ENCODE measurements around the gene SLC41A2. TPM values are rescaled to one million over a fixed set of nuclear protein-coding genes. Genes with fewer than 3 reads are reported as not detected.

Gene SLC41A2
- total and polyA plus RNA-seq, 9 of the 15 experiments (the other 6 are each of a cell fraction or from before 2014, with no cell fraction given) = 0.01 to 0.89 (median 0.16) TPM; not detected in 1

- TF ChIP-seq, protein P1, sequence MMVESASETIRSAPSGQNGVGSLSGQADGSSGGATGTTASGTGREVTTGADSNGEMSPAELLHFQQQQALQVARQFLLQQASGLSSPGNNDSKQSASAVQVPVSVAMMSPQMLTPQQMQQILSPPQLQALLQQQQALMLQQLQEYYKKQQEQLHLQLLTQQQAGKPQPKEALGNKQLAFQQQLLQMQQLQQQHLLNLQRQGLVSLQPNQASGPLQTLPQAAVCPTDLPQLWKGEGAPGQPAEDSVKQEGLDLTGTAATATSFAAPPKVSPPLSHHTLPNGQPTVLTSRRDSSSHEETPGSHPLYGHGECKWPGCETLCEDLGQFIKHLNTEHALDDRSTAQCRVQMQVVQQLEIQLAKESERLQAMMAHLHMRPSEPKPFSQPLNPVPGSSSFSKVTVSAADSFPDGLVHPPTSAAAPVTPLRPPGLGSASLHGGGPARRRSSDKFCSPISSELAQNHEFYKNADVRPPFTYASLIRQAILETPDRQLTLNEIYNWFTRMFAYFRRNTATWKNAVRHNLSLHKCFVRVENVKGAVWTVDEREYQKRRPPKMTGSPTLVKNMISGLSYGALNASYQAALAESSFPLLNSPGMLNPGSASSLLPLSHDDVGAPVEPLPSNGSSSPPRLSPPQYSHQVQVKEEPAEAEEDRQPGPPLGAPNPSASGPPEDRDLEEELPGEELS (CRISPR knock-in tag; IDR thresholded peaks at IDR 0.05; ENCODE audit: borderline replicate concordance) = no peak
- TF ChIP-seq ZNF232 (CRISPR knock-in tag; IDR thresholded peaks at IDR 0.05) (no peak), MYNN (IDR thresholded peaks at IDR 0.05) (no peak), MYNN (CRISPR knock-in tag; IDR thresholded peaks at IDR 0.05) (no peak), SMARCE1 (IDR thresholded peaks at IDR 0.05) (no peak), GTF2A2 (tag; IDR thresholded peaks at IDR 0.05) (no peak), THRAP3 (IDR thresholded peaks at IDR 0.05; ENCODE audit: borderline replicate concordance) (no peak), RNF2 (IDR thresholded peaks at IDR 0.05) (no peak), FOXA3 (CRISPR knock-in tag; conservative IDR thresholded peaks at IDR 0.05 in 1 of 2, IDR thresholded peaks at IDR 0.05 in 1 of 2) (no peak), HDAC3 (IDR thresholded peaks at IDR 0.05; ENCODE audit: borderline replicate concordance, partially characterized antibody) (no peak), PCBP2 (IDR thresholded peaks at IDR 0.05; ENCODE audit: low read depth, low read length, poor library complexity, severe bottlenecking) (no peak)
Observed at GRCh38 chr12:104925501-104925900, 32.6 kb downstream of the SLC41A2 start (continued).

DNA sequence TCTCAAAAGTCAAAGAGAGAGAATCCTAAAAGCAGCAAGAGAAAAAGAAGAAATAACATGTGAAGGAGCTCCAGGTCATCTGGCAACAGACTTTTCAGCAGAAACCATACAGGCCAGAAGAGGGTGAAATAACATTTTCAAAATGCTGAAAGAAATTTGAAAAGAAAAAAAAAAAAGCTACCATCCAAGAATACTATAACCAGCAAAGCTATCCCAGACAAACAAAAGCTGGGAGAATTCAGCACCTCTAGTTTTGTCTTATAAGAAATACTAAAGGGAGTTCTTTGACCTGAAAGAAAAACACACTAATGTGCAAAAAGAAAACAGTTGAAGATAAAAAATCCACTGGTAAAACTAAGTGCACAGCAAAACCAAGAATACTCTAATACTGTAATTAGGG is 36.8 kb downstream of the SLC41A2 start:
- Histone ChIP-seq H3K9me1 (ENCODE audit: control insufficient read depth, insufficient read depth, low read length) (no peaks in the 10 kb centered on the region), H3K4me3 (no peak overlapping the region), H4K20me1 (replicated peaks; ENCODE audit: control insufficient read depth, insufficient read depth, low read length) (no peaks in the 10 kb centered on the region), H3K79me2 (ENCODE audit: control insufficient read depth, insufficient read depth, low read length) (no peaks in the 10 kb centered on the region), H3K27ac (ENCODE audit: extremely low read depth, low read depth, low read length) (no peak overlapping the region), H3K4me1 (replicated peaks in 1 of 2; ENCODE audit: control insufficient read depth in 2 of 2, insufficient read depth in 2 of 2, low read length in 2 of 2) (no peaks in the 10 kb centered on the region), H3K4me2 (ENCODE audit: insufficient read depth, low read length) (no peak overlapping the region), H3K9me3 (replicated peaks; ENCODE audit: control insufficient read depth, insufficient read depth, low read depth, low read length) (no peaks in the 10 kb centered on the region), H3K9ac (ENCODE audit: insufficient read depth in 1 of 2, low read depth in 2 of 2, low read length in 2 of 2) (no peak overlapping the region), H3K36me3 (ENCODE audit: control insufficient read depth, insufficient read depth, low read length) (no peaks in the 10 kb centered on the region), H2AFZ (ENCODE audit: low read depth, low read length) (no peak overlapping the region), H3K27me3 (ENCODE audit: control insufficient read depth in 2 of 2, insufficient read depth in 2 of 2, low read length in 2 of 2) (peaks cover 0 to 4% of the 10 kb centered on the region in 2 experiments; a peak in 2 of 5 replicates)
- no peak for DNase-seq (ENCODE audit: extremely low read depth in 1 of 4, low spot score in 3 of 4)
- no TSS peak for BruUV-seq (replicated peaks)
- ATAC-seq = no peak
- in situ Hi-C loops (cut with MboI) = no loop called here
- intact Hi-C loops (cut with micrococcal nuclease) = no loop called here
- no peak for FAIRE-seq
- ChIA-PET CTCF (ENCODE audit: low intra/inter-chr PET ratio) (no interaction called here), POLR2A (no interaction called here)
- no peak for TF ChIP-seq ELK1 (CRISPR knock-in tag; IDR thresholded peaks at IDR 0.05)
- no peak for TF ChIP-seq ZNF75A (CRISPR knock-in tag; IDR thresholded peaks at IDR 0.05)
- no peak for TF ChIP-seq C11orf30 (IDR thresholded peaks at IDR 0.05; ENCODE audit: low read depth)
- no peak for TF ChIP-seq NFE2 (IDR thresholded peaks at IDR 0.05; ENCODE audit: low read depth)
- no peak for TF ChIP-seq ZNF282 (CRISPR knock-in tag; IDR thresholded peaks at IDR 0.05)
- no peak for TF ChIP-seq MCM5 (IDR thresholded peaks at IDR 0.05; ENCODE audit: low read depth)
- TF ChIP-seq PCBP2 (IDR thresholded peaks at IDR 0.05; ENCODE audit: low read depth, low read length, poor library complexity, severe bottlenecking) = no peak
- no peak for TF ChIP-seq ZSCAN29 (IDR thresholded peaks at IDR 0.05)
- no peak for TF ChIP-seq IFI16 (CRISPR knock-in tag; IDR thresholded peaks at IDR 0.05)
- no peak for TF ChIP-seq MEF2A (IDR thresholded peaks at IDR 0.05; ENCODE audit: control insufficient read depth, low read depth, low read length)

All from K562 (cell line).